GM19452 (cell line): ENCODE results near the gene COL17A1.

Experiments used
- ATAC-seq: cut with Tn5 transposase; IDR thresholded peaks from one replicate; pipeline ENCODE4 v1.9.1; 2021; ENCODE audit not compliant: unreplicated experiment

COL17A1 gene

DNA sequence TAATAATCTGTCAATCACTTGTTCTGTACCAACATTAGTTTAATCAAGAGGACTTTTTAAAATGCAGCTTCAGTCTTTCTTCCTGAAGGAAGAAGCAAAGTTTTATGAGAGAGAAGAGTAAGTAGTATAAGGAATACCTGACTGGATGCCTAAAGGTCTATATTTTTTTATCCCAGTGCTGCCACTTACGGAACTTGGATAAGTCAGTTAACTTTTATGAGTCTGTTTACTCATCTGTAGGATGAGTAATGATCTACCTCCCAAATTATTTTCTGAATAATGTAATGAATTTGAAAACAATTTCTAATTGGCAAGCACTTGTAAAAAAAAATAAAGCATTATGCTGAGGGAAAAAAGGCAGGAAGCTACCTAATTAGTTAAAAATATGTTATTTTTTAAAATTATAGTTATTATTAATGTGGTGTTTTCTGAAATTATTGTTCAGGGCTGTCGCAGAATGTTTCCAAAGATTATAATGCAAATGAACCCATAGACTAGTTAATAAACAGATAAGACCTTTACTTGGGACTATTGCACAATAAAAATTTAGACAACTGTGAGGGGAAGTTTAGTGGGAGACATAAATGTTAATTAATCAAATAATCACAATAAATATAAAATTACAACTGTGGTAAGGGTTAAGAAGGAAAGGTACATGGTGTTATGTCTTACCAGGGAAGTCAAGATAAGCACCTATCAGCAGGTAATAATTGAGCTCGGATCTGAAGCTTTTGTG is 94.1 kb downstream of the COL17A1 start:
- no peak for ATAC-seq

DNA sequence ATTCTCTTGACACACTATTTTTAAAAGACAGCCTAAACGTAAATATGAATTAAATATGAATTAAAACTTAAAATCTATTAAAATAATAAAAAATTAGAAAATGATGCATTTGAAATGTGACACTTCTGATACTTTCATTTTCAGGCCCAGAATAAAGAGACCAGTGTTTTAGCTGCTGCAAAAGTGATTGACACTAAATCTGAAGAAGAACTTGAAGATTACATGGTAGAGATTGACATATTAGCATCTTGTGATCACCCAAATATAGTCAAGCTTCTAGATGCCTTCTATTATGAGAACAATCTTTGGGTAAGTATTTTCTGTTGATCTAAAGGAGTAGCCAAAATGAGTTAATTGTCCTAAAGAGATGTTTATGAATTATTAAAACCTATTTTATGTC is 95.1 kb downstream of the COL17A1 start:
- ATAC-seq, result no peak

DNA sequence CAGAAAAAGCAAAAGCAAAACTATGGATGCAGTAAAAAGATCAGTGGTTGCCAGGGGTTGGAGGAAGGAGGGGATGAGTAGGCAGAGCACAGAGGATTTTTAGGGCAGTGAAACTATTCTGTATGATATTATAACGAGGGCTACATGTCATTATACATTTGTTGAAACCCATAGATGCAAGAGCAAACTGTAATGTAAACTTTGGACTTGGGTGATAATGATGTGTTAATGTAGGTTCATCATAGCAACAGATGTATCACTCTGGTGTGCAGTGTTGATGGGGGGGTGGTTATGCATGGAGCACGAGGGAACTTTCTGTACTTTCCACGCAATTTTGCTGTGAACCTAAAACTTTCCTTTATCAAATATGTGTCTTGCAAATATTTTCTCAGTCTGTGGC is 95.6 kb downstream of the COL17A1 start:
- ATAC-seq, result no peak

DNA sequence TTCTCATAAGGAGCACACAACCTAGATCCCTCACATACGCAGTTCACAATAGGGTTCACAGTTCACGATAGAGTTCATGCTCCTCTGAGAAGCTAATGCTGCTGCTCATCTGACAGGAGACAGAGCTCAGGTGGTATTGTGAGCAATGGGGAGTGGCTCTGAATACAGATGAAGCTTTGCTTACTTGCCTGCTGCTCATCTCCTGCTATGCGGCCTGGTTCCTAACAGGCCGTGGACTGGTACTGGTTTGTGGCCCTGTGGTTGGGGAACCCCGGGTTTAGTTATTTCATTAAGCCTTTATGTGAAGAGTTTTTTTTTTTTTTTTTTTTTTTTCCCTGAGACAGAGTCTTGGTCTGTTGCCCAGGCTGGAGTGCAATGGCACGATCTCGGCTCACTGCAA is 99.3 kb downstream of the COL17A1 start:
- no peak for ATAC-seq

DNA sequence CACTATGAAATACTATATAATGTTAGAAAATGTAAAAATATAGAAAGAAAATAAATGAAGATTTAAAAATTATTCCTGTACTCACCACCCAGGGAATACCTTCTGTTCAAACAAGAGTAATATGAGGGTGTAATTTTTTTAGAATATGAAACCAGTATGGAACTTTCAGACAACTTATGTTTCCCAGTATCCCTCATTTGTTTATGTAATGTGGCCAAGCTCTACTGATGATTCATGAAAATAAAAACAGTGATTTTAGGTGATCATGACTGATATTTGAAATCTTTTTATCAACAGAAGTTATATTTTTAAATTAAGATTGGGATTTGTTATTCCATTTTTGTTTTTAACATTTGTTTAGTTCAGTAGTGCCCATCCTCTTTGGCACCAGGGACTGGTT is 100.0 kb downstream of the COL17A1 start:
- no peak for ATAC-seq

DNA sequence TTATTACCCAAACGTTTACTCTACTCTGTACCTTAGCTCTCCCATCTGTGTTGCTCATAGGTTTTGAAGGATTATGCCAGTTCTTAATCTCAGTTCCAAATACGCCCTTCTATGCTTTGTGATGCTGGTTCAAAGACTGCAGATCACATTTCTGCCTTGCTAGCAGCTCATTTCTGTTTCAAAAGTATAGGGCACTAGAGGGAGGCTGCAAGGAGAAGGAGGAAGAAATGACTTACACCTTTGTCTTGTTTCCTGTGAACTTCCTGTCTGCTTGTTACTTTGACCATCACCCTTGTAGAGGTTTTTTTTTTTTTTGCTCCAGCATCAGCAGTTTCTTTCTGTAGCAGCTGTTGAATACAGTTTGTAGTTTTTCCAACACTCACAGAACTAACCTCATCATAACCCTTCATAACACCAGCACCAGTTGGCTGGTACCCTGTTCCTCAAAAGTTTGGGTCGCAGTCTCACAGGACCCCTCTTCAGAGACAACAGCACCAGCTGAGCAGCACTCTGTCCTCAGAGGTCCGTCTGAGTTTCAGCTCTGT is 102.2 kb downstream of the COL17A1 start:
- ATAC-seq, result peak; percentile 86

DNA sequence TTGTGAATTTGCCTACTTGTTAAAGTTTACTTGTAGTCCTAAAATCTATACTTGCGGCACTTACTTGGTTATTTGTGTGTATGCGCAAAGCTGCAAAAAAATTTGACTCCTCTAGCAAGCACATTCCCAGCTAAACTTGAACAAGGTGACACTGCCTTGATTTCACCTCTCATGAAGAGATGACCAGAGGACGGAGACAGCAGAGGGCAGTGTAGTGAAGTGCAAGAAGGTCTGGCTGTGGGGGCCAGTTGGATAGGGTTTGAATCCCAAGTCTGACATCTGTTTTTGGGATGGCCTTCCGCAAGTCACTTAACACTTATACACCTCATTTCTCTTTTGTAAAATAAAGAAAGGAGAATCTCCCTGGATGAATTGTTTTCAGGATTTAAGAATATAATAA is 103.0 kb downstream of the COL17A1 start:
- no peak for ATAC-seq
